Fibroblast of the aortic adventitia (primary cell): ENCODE results near the gene ZP2. TPM values are rescaled to one million over a fixed set of nuclear protein-coding genes. Genes with fewer than 3 reads are reported as not detected.

Source experiments
- DNase-seq: peaks from one replicate; pipeline ENCODE4 v3.0.0-alpha.2; 2010; ENCODE audit warnings: low read depth
- H3K4me3 ChIP-seq: 2 replicates; pipeline ENCODE4 v1.5.1; 2011; ENCODE audit warnings: low read depth, mild to moderate bottlenecking, control low read depth, low read length, moderate library complexity
- total RNA-seq: library from RNA; depleted of rRNA; stranded (reverse); fragments of >200 nt; gene quantifications from 2 replicates; pipeline ENCODE4 v1.2.3, GENCODE V29; 2012; ENCODE audit warnings: low replicate concordance
- TF ChIP-seq, protein P1 (sequence below): IDR thresholded peaks from 2 replicates; pipeline ENCODE4 v1.5.1; 2011; ENCODE audit warnings: mild to moderate bottlenecking, low read length, control low read depth, inconsistent platforms; ENCODE audit not compliant: insufficient read depth

ZP2 gene
- total RNA-seq, 1 donor = not detected

GRCh38 chr16:21228361-21228872, 17.0 kb upstream of the ZP2 start:
- DNase-seq = no peak
- no peak overlapping the region for H3K4me3 ChIP-seq
- TF ChIP-seq, protein P1, sequence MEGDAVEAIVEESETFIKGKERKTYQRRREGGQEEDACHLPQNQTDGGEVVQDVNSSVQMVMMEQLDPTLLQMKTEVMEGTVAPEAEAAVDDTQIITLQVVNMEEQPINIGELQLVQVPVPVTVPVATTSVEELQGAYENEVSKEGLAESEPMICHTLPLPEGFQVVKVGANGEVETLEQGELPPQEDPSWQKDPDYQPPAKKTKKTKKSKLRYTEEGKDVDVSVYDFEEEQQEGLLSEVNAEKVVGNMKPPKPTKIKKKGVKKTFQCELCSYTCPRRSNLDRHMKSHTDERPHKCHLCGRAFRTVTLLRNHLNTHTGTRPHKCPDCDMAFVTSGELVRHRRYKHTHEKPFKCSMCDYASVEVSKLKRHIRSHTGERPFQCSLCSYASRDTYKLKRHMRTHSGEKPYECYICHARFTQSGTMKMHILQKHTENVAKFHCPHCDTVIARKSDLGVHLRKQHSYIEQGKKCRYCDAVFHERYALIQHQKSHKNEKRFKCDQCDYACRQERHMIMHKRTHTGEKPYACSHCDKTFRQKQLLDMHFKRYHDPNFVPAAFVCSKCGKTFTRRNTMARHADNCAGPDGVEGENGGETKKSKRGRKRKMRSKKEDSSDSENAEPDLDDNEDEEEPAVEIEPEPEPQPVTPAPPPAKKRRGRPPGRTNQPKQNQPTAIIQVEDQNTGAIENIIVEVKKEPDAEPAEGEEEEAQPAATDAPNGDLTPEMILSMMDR = no peak

GRCh38 chr16:21227866-21228265, 16.5 kb upstream of the ZP2 start:
- TF ChIP-seq, protein P1 = no peak
- no peak for DNase-seq
- H3K4me3 ChIP-seq = no peak overlapping the region

- DNase-seq = no peak
- TF ChIP-seq, protein P1 = no peak
- H3K4me3 ChIP-seq = no peak overlapping the region
These were observed 15.4 kb upstream of the ZP2 start for GRCh38 chr16:21226749-21227148.

DNA sequence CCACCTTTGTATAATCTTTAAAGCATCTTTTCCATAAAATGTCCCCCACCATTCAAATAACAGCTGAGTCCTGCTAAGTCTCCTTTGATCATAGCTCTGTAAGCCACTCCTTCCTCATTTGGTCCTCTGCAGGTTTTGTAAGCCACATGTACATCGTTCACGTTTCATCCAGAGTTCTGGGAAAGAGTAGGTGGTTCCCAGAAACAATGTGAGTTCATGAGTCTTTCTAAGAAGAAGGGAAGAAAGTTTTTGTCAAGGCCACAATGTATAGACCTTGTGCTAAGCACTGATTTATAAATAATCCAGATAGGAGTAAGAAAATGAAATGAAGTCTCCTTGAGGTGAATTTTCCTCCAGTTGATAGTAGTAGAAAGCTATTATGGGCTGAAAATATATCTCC, 13.4 kb upstream of the ZP2 start:
- no peak overlapping the region for H3K4me3 ChIP-seq
- DNase-seq = no peak
- TF ChIP-seq, protein P1 = no peak

DNA sequence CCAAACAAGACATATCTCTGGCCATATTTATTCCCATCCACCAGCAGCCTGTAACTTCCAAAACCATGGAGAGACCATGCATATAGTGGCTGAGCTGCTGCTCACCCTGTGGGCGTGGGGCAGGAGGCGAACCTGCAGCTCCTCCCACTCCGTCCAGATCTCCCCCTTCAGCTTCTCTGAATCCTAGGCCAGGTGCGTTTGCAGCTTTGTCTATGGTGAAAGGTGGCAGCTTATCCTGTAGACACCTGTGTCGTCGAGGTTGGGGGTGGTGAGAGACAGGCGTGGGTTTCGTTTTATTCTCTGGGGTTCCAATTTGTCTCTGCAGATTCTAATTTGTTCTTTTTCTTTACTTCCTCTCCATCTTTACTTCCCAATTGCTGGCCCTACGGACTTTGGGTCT, 12.4 kb upstream of the ZP2 start:
- DNase-seq = no peak

DNA sequence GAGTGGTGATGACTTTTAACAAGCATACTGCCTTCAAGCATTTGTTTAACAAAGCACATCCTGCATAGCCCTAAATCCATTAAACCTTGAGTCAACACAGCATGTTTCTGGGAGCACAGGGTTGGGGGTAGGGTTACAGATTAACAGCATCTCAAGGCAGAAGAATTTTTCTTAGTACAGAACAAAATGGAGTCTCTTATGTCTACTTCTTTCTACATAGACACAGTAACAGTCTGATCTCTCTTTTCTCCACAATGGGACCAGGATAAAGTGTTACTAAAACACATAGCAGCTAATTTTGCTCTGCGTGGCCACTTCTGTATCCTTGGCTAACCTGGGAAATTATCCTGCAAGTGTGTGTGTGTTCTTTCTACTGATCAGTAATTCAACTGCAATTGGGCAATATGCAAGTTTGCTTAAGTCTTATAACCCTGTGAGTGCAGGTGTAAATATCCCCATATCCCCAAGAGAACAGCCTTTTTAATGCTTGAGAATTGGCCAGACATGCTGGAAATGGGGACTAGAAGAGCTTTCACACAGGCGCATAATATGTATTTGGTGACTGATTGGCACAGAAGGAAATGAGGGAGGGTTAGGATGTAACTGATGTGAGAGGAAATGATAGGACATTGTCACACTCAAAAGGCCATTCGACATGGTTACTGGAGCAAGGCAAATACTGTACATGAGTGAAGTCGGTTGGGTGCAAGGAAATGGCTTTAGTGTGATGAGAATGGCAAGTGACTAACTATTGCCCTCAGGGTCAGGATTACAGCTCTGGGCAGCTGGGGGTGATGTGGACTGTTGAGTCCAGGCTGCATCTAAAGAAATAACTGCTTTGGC, 11.3 kb upstream of the ZP2 start:
- no peak for DNase-seq
- no peak overlapping the region for H3K4me3 ChIP-seq
- TF ChIP-seq, protein P1 = no peak

More for the DNA sequence above, 12.4 kb upstream of the ZP2 start:
- no peak overlapping the region for H3K4me3 ChIP-seq
- TF ChIP-seq, protein P1 = no peak
